ENCODE results near the gene NCAM1.

DNA sequence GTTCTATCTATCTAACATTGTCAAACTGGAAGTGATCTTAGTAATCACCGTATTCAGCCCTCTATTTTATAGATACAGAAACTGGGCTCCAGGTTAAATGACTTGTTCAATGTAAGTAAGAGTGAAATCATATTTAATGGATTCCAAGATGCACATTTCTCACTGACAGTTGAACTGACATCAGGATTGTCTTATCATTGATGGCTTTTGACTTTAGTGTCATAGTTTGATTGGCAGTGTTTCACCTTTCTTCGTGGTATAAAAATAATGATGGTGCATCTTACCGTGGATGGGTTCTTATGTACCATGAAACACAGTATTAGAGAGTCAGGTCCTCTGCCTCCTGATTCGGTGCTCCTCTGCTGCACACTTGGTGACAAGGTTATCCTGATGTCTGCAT, 123.1 kb downstream of the NCAM1 start:
- TF ChIP-seq, protein P1, sequence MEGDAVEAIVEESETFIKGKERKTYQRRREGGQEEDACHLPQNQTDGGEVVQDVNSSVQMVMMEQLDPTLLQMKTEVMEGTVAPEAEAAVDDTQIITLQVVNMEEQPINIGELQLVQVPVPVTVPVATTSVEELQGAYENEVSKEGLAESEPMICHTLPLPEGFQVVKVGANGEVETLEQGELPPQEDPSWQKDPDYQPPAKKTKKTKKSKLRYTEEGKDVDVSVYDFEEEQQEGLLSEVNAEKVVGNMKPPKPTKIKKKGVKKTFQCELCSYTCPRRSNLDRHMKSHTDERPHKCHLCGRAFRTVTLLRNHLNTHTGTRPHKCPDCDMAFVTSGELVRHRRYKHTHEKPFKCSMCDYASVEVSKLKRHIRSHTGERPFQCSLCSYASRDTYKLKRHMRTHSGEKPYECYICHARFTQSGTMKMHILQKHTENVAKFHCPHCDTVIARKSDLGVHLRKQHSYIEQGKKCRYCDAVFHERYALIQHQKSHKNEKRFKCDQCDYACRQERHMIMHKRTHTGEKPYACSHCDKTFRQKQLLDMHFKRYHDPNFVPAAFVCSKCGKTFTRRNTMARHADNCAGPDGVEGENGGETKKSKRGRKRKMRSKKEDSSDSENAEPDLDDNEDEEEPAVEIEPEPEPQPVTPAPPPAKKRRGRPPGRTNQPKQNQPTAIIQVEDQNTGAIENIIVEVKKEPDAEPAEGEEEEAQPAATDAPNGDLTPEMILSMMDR (IDR thresholded peaks at IDR 0.05): no peak
- TF ChIP-seq POLR2A (IDR thresholded peaks at IDR 0.05) (no peak), POLR2AphosphoS5 (IDR thresholded peaks at IDR 0.05) (no peak)

Data from upper lobe of left lung (tissue), 4 donors.